SHP77 (cell line): ENCODE measurements around the gene SLC11A2.
"Not testable (repeated sequence)": the region's sequence is repeated elsewhere in the genome, so short reads cannot be mapped to it uniquely, and the experiment has no call there.

Experiments used
- DNase-seq, 2 experiments: peaks; one replicate each; lab custom pipeline; 2025; lab: John Stamatoyannopoulos, UW

SLC11A2 gene

GRCh38 chr12:50948798-50949197 lies 77.4 kb downstream of the SLC11A2 start:
- DNase-seq = no peak

- DNase-seq = no peak
Measured at GRCh38 chr12:50947933-50948626, 78.1 kb downstream of the SLC11A2 start.

GRCh38 chr12:50937653-50938052 lies 88.5 kb downstream of the SLC11A2 start:
- DNase-seq = no peak

- no peak for DNase-seq
Measured at GRCh38 chr12:50936821-50937530, 89.2 kb downstream of the SLC11A2 start.

GRCh38 chr12:50934981-50935807 lies 91.0 kb downstream of the SLC11A2 start:
- no peak for DNase-seq

- DNase-seq = no peak
Measured at GRCh38 chr12:50934371-50934851, 91.8 kb downstream of the SLC11A2 start.

GRCh38 chr12:50933459-50934124 lies 92.6 kb downstream of the SLC11A2 start:
- DNase-seq = no peak

- no peak for DNase-seq
Measured at GRCh38 chr12:50932787-50933280, 93.3 kb downstream of the SLC11A2 start.

- not testable (repeated sequence) for DNase-seq
Measured at GRCh38 chr12:50930477-50930876, 95.7 kb downstream of the SLC11A2 start.

- no peak for DNase-seq
Measured at GRCh38 chr12:50929831-50930230, 96.4 kb downstream of the SLC11A2 start.
